NB4 (cell line): ENCODE measurements around the gene TNNC1.

Experiments
- DNase-seq: peaks from one replicate; pipeline ENCODE4 v3.0.0; 2010; ENCODE audit warnings: low read depth
- H3K4me3 ChIP-seq: one replicate; pipeline ENCODE4 v1.5.1; 2011; ENCODE audit warnings: mild to moderate bottlenecking, low read depth, low read length, moderate library complexity
- CTCF ChIP-seq: IDR thresholded peaks from one replicate; pipeline ENCODE4 v1.5.1; 2012; ENCODE audit warnings: low read depth, low read length
- MAX ChIP-seq: IDR thresholded peaks from 2 replicates; pipeline ENCODE4 v1.6.1; 2011; ENCODE audit warnings: low read depth, low read length
- MYC ChIP-seq: IDR thresholded peaks from 2 replicates; pipeline ENCODE4 v1.6.1; 2011; ENCODE audit warnings: low read depth, low read length
- POLR2A ChIP-seq: IDR thresholded peaks from 2 replicates; pipeline ENCODE4 v1.6.1; 2011; ENCODE audit warnings: mild to moderate bottlenecking; ENCODE audit not compliant: insufficient read length; ENCODE audit errors: extremely low read depth

TNNC1 gene

GRCh38 chr3:52484680-52485461 is 31.0 kb upstream of the TNNC1 start:
- H3K4me3 ChIP-seq = no peak overlapping the region
- no peak for DNase-seq
- TF ChIP-seq POLR2A = no peak
- TF ChIP-seq MYC = no peak

GRCh38 chr3:52483577-52484381 is 29.9 kb upstream of the TNNC1 start:
- DNase-seq = no peak
- no peak overlapping the region for H3K4me3 ChIP-seq
- no peak for TF ChIP-seq MAX
- no peak for TF ChIP-seq POLR2A
- TF ChIP-seq MYC = no peak
- no peak for TF ChIP-seq CTCF

GRCh38 chr3:52483081-52483480 is 29.2 kb upstream of the TNNC1 start:
- DNase-seq = no peak
- TF ChIP-seq POLR2A = no peak
- TF ChIP-seq MYC = no peak
- no peak for TF ChIP-seq CTCF
- no peak for TF ChIP-seq MAX
- H3K4me3 ChIP-seq = no peak overlapping the region

- no peak for TF ChIP-seq POLR2A
- TF ChIP-seq MAX = no peak
- peak; percentile 48 for TF ChIP-seq CTCF
- no peak for TF ChIP-seq MYC
- DNase-seq = peak; percentile 45
- H3K4me3 ChIP-seq = no peak overlapping the region
These were observed 28.1 kb upstream of the TNNC1 start for GRCh38 chr3:52481819-52482521.

GRCh38 chr3:52480768-52481715 is 27.2 kb upstream of the TNNC1 start:
- no peak for DNase-seq
- H3K4me3 ChIP-seq = no peak overlapping the region
- TF ChIP-seq POLR2A (no peak), CTCF (no peak), MYC (no peak), MAX (no peak)
